ENCODE measurements around the gene CDC6.

CDC6 gene

GRCh38 chr17:40323391-40324381 is 36.0 kb downstream of the CDC6 start:
- DNase-seq (ENCODE audit: low spot score) = no peak

GRCh38 chr17:40325156-40326013 is 37.7 kb downstream of the CDC6 start:
- no peak for DNase-seq (ENCODE audit: low spot score)

- DNase-seq (ENCODE audit: low spot score) = no peak
Measured at GRCh38 chr17:40326014-40326831, 38.5 kb downstream of the CDC6 start.

GRCh38 chr17:40326832-40327199 is 39.1 kb downstream of the CDC6 start:
- no peak for DNase-seq (ENCODE audit: low spot score)

GRCh38 chr17:40327244-40327729 is 39.6 kb downstream of the CDC6 start:
- no peak for DNase-seq (ENCODE audit: low spot score)

GRCh38 chr17:40327735-40328385 is 40.2 kb downstream of the CDC6 start:
- no peak for DNase-seq (ENCODE audit: low spot score)

GRCh38 chr17:40328386-40328766 is 40.7 kb downstream of the CDC6 start:
- DNase-seq (ENCODE audit: low spot score) = no peak

GRCh38 chr17:40329839-40330794 is 42.4 kb downstream of the CDC6 start:
- DNase-seq (ENCODE audit: low spot score) = no peak

- no peak for DNase-seq (ENCODE audit: low spot score)
Measured at GRCh38 chr17:40330850-40331470, 43.3 kb downstream of the CDC6 start.

GRCh38 chr17:40331743-40332641 is 44.3 kb downstream of the CDC6 start:
- DNase-seq (ENCODE audit: low spot score) = no peak

GRCh38 chr17:40333781-40334448 is 46.2 kb downstream of the CDC6 start:
- no peak for DNase-seq (ENCODE audit: low spot score)

- DNase-seq (ENCODE audit: low spot score) = no peak
Measured at GRCh38 chr17:40335620-40336019, 47.9 kb downstream of the CDC6 start.

- no peak for DNase-seq (ENCODE audit: low spot score)
Measured at GRCh38 chr17:40337351-40337750, 49.7 kb downstream of the CDC6 start.

- no peak for DNase-seq (ENCODE audit: low spot score)
Measured at GRCh38 chr17:40338058-40338457, 50.4 kb downstream of the CDC6 start.

GRCh38 chr17:40338941-40339649 is 51.4 kb downstream of the CDC6 start:
- DNase-seq (ENCODE audit: low spot score) = no peak

GRCh38 chr17:40340327-40340726 is 52.6 kb downstream of the CDC6 start:
- DNase-seq (ENCODE audit: low spot score) = no peak
